NOMO-1 treated with dmso at 0.1 percent for 144 hours (cell line): ENCODE results near the gene MAPK8.
A peak's percentile ranks its signal among the peaks of the same experiment; 100 is the strongest.

ENCODE experiments used
- DNase-seq: peaks from one replicate; lab custom pipeline; 2025; ENCODE audit not compliant: unreplicated experiment; lab: John Stamatoyannopoulos, UW

Gene MAPK8

DNA sequence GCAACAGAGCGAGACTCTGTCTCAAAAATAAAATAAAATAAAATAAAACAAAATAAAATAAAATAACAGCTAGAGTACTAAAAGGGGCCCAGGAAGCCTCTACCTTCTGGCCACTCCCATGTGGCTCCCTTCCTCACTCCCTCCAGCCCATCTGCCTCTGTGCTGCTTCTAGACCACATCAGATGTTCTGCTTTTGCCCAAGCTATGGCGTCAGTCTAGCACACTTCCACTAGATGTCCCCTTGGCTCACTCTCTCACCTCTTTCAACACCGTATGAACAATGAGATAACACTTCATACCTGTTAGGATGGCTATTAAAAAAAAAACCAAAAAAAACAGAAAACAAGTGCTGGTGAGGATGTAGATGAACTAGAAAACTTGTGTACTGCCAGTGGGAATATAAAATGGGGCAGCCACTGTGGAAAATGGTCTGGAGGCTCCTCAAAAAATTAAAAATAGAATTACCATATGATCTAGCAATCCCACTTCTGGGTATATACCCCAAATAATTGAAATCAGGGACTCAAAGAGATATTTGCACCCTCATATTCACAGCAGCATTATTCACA, 166.1 kb downstream of the MAPK8 start:
- no peak for DNase-seq

DNA sequence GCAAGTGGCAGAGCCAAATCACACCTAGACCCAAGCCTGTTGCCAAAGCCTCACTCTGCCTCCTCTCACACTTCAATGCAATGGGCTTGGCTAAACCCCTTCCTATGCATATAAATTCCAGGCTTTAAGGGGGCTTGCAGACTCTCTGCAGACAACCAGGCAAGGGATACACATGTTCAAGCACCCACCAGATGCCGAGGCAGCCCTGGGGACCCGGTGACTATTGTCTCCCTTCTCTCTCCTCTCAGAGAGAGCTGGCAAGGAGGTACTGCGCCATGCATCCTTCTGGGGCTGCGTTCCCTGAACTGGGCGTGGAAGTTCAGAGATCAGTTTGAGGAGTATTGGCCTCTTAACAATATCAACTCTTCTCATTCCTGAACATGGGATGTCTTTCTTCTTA, 167.2 kb downstream of the MAPK8 start:
- no peak for DNase-seq

DNA sequence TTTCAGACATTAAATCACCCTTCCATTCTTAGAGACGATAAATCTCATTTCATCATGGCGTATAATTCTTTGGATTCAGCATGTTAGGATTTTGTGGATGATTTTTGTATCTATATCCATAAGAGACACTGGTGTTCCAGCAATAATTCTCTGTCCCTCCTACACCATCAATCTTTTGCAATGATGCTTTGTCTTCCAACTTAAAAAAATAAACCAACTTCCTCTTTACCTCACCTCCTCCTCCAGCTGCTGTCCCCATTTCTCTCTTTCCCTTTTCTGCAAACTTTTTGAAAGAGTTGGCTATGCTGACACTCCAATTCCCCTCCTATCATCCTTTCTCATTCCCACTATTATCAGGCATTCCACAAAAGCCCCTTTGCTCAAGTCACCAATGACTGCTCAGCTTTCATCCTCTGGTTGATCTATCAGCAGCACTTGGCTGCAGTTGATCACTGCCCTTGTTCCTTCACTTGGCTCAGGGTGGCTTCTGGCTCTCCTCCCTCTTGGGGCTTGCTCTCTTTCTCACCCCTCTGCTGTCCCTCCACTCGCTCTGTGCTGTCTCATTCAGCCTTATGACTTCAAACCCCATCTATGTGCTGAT, 168.4 kb downstream of the MAPK8 start:
- DNase-seq = peak; percentile 23

DNA sequence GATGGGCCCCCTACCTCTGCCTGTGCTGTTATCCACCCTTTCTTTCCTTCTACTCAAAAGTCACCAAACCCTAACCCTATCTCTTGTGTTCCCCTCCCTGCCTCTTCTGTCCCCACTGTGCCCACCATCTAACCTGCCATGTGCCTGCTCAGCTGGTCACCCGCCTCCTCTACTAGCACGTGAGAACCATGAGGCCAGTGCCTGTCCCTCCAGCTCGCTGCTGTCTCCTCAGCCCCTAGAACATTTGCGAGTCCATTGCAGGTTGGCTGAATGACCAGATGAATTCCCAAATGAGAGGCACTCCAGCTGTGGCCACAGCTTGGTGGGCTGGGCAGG, 169.4 kb downstream of the MAPK8 start:
- no peak for DNase-seq

DNA sequence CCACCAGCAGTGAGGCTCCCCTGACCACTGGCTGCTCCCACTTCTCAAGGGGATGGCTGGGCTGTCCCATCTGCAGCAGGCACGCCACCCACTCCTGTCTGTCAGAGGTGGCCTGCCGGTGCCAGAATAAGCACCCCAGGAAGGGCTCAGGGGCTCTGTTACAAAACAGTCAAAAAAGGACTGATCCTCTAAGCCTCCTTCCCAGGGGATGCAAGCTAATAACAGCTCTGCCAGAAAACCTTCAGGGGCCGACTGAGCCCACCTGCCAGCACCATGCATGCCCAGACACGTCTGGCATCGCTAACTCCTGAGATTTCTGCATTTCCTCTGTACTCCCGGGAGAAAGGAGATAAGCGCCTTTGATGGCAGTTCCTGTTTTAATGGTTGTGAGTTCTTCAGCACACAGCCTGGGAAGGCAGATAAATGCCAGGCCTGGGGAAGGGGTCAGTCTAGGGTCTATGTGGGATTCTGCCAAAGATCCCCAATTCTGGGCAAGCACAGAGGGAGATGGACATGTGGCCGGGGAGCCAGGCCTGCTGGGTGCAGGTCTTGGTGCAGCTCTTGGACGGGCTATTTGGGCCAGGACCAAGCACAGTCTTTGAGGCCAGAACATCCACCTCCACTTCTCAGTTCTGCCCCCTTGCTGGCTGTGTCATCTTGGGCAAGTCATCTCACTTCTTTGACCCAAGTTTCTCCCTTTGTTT, 170.0 kb downstream of the MAPK8 start:
- DNase-seq = no peak

DNA sequence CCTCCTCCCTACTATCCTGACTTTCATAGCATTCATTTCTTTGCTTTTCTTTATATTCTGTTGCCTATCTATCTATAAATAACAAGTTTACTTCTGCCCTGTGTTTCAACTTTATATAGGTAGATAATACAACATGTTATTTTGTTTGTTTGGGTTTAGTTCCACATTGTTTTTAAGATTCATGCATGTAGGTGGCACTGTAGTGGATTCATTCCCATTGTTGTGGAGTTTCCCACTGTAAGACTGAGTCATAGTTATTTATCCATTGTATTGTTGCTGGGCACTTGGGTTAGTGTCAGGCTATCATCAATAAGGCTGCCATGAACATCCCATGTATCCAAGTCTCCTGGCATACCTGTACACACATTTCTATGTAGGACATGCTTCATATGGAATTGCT, 170.7 kb downstream of the MAPK8 start:
- no peak for DNase-seq

DNA sequence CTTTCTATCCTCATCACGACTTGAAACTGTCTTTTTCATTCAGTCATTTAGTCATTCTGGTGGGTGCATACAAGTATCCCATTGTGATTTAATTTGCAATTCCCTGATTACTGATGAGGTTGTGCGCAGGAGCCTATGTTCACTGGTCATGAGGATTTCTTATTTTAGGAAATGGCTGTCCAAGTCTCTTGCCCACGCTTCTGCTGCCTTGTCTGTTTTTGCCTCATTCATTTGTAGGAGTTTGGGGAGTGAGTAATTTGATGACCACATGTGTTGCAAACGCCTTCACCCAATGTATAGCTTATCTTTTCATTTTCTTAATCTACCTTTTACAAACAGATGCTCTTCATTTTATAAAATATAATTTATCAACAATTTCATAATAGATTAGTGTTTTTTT, 171.1 kb downstream of the MAPK8 start:
- no peak for DNase-seq

DNA sequence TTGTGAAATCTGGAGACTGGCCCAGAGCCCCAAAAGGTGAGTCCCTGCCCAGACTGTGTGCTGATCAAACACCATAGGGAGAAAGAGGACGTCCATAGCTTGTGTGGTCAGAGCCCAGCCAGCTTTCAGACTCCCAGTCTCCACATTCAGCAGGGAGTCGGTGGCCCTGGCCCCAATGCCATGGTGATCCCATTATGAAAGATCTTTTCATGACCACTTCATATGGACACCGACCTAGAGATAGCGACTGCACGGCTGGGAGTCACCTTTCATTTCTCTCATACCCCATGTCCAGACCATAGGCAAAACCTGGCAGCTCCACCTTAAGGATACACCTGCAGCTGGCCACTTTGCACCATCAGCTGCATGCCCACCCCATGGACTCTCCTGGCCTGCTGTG, 172.0 kb downstream of the MAPK8 start:
- no peak for DNase-seq

DNA sequence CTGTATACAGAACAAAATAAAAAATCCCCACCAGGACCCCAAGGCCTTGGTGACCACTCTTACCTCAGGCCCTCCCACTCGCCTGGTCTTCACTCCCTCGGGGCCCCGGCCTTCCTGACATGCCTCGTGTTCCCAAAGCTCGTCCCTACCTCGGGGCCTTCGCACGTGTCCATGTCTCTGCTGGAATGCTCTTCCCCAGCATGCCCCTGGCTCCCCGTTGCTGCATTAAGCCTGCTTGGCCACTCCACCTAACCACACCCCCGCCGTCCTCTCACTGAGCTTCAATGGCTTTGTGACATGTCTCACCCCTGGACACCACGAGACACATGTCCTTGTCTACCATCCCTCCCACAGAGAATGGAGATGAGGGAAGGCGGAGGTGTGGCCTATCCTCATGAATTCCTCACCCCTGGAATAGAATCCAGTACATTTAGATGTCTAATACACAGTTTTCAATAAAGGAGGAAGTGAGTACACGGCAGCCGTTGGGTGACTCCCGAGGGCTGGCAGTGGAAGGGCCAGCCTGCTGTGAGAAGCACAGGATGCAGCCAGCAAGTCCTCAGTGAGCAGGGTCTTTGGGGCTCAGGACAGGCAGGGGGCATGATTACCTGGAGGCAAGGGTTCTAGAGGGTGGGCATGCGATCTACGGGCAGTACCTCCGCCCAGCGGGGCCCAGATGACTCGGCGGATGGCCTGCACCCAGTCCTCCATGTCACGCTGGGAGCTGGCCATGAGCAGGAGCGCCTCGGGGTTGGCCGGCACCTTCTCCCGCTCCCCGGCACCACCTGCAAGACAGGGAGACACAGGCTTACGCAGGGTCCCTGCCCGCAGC, 172.7 kb downstream of the MAPK8 start:
- DNase-seq = peak; percentile 17

DNA sequence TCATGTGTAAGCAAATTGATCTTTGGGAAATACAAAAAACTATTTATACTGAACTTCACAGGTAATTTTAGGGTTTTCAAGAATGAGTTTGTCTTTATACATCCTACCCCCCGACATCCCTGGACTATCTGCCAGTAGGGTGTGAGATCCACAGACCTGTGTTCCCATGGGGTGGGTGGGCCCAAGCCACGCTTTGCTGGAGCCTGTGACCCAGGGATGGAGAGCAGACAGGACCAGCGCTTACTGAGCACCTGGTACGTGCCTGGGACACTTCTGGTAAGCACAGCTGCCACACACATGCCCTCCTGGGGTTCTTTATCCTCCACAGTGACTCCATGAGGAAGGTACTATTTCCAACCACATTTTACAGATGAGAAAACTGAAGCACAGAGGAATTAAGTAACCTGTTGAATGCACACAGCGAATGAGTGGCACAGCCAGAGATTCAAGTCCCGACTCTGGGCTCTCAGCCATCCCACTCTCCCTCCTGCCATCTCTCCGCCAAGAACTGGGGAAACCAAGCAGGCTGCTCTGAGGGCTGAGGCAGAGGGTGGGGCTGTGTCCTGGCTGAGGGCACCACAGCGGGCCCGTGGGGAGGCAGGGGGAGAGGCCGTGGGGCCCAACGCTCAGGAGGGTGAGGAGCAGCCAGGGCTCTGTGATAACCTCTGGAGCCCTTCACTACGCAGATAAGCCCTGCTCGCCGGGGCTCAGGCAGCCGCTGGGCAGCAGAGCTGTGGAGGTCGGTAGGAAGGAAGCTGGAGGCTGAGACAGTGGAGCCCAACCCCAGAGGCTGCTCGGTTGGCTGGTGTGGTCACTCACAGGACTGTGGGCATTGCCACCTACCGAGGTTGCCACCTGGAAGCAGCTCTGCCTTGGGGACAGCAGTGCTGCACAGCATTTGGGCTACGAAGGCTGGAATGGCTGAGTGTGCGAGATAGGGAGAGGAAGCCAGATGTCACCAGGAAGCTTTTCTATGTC, 174.2 kb downstream of the MAPK8 start:
- no peak for DNase-seq

DNA sequence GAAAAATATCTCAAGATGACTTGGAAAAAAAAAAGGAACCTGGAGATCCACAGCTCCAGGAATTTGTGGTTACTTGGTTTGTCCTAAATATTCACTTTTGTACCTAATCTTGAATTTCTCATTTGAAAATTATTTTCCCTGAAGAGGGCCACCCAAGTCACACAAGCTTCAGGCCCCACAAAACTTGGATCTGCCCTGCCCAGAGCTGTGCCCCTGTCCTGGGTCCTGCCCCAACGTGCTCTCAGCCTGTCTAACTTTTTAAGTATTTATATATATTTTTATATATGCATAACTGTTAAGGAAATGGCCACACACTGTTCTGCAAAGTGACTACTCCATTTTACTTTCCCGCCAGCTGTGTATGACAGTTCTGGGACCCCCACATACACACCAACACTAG, 174.9 kb downstream of the MAPK8 start:
- DNase-seq = no peak

DNA sequence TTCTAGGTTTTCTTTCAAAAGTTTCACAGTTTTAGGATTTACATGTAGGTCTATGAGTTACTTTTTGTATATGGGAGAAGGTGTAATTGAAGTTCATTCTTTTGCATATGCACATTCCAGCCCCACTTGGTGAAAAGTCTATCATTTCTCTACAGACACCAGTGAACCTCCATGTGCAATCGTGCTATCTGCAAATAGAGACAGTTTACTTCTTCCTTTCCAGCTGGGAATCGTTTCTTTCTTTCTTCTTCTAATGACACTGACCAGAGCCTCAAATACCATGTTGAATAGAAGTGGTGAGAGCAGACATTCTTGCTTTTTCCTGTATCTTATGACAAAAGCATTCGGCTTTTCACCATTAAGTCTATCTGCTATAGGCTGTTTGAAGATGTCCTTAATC, 175.7 kb downstream of the MAPK8 start:
- DNase-seq = no peak

DNA sequence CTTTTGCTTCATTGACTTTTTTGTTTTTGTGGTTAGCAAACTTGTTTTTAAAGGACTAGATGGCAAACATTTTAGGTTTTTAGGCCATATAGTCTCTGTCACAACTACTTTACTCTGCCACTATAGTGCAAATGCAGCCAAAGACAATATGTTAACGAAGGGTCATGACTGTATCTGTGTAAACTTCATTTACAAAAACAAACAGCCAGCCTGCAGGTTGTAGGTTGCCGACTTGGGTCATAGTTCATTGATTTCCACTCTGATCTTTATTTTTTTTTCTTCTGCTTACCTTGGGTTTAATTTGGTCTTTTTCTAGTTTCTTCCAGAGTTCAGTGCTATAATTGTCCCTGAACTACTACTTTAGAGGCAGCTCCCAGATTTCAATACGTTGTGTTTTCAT, 178.4 kb downstream of the MAPK8 start:
- no peak for DNase-seq

DNA sequence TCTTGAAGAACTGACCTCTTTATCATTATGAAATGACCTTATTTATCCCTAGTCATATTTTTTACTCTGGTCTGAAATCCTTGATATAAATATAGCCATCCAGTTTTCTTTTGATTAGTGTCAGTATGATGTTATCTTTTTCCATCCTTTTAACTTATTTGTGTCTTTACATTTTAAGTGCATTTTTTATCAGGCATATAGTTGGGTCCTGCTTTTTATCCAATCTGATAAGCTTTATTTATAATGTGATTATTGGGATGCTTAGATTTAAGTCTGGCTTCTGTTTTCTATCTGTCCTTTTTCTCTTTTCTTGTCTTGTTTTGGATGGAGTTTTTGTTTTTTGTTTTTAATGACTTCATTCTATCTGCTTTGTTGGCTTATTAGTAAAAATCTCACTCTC, 179.2 kb downstream of the MAPK8 start:
- DNase-seq = no peak

DNA sequence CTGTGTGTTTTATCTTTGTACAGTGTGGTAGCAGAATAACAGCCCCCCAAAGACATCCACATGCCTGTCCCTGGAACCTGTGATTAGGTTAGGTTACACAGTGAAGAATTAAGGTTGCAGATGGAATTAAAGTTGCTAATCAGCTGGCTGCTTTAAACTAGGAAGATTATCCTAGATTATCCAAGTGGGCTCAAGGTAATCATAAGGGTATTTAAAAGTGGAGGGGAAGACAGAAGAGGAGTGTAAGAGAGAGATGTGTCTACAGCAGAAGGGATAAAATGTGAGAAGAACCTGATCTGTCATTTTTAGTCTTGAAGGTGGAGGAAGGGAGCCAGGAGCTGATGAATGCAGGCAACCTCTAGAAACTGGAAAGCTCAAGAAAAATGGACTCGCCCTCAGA, 180.8 kb downstream of the MAPK8 start:
- DNase-seq = no peak
